ENCODE measurements around the gene SND1.

SND1 gene

GRCh38 chr7:128025380-128025779 lies 373.4 kb downstream of the SND1 start:
- DNase-seq (ENCODE audit: low spot score), result no peak

- DNase-seq (ENCODE audit: low spot score), result no peak
Measured at GRCh38 chr7:128025819-128026218, 373.8 kb downstream of the SND1 start.

DNA sequence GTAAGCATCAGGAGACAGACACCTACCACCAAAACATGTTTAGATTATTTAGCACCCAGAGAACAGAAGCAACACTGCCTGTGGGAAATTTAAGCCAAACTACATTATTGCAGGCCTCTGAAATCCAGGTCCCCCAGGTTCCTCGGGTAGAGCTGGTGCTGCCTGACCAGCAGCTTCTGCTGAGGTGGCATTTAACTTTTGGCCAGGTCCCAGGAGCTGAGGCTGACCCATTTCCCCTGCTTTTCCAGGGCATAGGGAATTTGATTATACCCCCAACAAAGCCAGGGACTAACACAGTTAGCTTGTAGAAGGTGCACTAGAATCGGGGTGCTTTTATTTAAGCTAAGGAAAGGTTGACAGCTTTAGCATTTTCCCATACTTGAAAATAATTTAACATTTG lies 374.6 kb downstream of the SND1 start:
- no peak for DNase-seq (ENCODE audit: low spot score)

DNA sequence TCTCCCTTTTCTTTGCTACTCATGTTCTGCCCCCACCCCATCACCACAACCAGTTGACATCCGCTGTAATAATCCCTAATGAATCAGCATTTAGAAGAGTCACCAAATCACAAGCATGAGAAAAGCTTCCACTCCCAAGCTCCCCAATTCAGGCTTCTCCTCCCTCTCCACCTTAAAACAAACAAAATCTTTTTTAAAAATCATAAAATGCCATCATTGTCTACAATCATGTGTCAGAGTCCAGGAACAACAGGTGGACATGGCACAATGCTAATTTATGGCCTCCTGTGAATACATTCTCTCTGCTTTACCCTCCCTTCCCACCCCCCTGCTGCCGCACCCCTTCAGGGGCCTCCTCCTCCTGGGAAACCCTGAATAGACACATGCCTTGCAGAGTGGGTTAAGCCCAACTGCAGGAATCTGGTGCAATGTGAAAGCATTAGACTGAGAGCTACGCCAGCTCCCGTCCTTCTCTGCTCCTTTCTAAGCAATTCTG lies 375.5 kb downstream of the SND1 start:
- no peak for DNase-seq (ENCODE audit: low spot score)

- DNase-seq (ENCODE audit: low spot score), result no peak
Measured at GRCh38 chr7:128029405-128029995, 377.5 kb downstream of the SND1 start.

DNA sequence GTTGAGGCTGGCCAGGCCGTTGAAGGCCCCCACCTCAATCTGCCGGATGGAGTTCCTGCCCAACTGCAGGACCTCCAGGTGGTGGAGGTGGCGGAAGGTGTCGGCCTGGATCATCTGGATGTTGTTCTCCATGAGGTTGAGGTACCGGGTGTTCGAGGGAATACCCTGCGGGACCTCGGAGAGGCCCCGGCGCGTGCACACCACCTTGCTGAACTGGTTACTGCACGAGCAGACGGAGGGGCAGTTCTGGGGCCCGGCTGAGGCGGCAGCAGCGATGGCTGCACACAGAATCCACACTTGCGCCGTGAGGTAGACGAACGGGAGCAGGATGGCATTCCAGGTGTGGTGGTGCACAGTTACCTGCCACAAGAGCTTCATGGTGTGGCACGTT lies 378.3 kb downstream of the SND1 start:
- DNase-seq (ENCODE audit: low spot score), result no peak

DNA sequence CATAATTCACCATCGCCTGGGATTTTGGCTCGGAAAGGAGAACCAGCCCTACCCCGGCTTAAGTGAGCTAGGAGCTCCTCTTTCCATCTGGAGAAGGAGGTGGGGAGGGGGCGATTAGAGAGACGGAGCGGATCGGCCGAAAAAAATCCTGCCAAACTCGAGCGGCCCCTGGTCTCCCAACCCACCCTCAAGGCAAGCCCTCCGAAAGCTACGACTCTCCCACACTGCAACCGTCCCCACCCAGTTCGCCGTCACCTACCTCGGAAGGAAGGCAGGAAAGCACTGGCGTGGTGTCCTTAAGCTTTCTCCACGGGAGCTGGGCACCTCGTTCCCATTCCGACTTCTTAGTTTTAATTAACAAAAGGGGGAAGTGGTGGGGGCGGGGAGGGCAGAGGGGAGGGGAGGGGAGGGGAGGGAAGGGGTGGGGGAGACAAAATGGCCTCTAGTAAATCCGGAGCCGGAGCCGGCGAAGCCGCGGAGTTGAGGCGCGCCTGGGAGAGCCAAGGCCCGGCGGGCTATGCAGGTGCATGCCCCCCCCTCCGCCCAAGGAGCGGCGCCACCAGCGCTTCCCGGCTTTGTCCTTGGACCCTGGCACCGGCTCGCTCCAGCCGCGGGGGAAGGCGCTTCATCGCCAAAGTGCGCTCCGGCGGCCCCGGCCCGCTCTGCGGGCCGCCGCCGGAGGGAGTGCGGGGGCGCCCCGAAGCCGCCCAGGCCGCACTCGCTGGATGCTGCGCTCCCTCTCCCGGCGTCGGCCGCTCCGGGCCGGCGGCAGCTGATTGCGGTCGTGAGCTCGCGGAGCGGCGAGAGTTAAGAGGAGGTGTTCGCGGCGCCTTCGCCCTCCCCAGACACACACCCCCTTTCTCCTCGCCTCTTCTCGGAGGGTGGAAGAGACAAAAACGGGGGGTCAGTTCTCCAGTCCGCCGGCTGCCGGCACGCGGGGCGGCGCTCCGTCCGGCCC lies 378.9 kb downstream of the SND1 start, which contains the start of gene LRRC4:
Gene LRRC4 (minus strand): TSS at position 784 of the 958 bp plus-strand sequence. CDS start 797 bp downstream, outside the sequence.
- DNase-seq (ENCODE audit: low spot score), result peak; percentile 24

- peak; percentile 74 for DNase-seq (ENCODE audit: low spot score)
Measured at GRCh38 chr7:128031901-128032604, 380.1 kb downstream of the SND1 start.

DNA sequence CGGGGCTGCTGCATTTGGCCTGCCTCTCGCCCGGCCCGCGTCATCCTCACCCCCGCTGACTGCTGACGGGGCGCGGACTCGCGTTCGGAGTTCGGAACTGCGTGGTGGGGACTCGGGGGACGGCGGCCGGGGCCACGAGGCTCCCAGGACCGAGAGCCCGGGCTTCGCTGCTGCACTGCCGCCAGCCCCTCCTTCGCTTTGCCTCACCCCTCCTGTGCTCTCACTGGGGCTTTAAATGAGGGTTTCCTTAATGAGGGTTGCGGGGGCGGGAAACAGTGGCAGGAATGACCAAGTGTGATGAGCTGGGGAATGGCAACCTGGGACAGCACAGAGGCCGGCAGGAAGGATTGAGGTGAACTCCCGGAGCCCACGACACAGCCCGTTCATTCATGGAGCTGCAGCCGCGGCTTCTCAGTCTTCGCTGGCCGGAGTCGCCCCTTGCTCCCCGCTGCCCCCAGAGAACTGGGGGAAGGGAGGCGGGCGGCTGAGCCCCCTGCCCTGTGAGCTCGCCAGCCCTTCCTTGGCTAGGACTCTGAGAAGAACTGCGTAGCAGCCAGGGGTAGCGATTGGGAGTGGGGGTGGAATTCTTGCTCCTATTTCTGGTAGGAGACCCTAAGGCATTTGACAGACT lies 380.7 kb downstream of the SND1 start:
- no peak for DNase-seq (ENCODE audit: low spot score)

DNA sequence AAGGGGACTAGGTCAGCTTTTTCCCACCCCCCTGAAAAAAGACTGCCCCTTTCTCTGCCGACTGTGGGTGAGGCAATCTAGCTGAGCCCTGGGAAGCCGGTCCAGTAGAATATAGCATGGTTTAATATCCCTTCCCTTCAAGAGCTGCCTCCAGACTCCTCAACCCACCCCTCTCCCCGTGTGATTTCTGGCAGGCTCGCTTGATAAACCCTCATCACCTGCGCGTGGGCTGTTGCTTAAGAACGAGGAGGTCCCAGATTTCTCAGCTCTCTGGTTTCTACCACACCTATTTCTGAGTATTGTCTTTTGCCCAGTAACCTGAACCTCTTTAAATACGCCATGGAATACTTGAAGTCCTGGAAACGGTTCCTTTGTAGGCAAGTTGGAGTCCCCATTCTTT lies 381.3 kb downstream of the SND1 start:
- DNase-seq (ENCODE audit: low spot score), result no peak

DNA sequence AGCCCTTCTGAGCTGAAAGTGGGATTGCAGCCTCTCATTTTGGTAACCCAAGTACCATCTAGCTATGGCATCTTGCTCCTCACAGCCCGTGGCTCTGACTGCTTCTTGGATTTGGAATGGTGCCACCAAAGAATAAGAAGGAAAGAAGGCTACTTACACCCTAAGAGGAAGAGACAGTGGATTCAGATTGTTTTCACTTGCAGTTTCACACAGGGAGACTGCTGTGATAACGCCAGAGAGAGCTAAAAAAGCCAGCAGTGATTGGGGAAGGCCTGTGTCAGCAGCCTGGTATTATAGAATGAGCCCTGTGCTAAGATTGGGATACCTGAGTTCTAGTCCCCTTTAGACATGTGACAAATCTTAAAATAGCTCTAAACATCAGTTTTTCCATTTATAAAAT lies 382.8 kb downstream of the SND1 start:
- DNase-seq (ENCODE audit: low spot score), result no peak

- no peak for DNase-seq (ENCODE audit: low spot score)
Measured at GRCh38 chr7:128035712-128036111, 383.7 kb downstream of the SND1 start.

- no peak for DNase-seq (ENCODE audit: low spot score)
Measured at GRCh38 chr7:128036226-128036940, 384.4 kb downstream of the SND1 start.

DNA sequence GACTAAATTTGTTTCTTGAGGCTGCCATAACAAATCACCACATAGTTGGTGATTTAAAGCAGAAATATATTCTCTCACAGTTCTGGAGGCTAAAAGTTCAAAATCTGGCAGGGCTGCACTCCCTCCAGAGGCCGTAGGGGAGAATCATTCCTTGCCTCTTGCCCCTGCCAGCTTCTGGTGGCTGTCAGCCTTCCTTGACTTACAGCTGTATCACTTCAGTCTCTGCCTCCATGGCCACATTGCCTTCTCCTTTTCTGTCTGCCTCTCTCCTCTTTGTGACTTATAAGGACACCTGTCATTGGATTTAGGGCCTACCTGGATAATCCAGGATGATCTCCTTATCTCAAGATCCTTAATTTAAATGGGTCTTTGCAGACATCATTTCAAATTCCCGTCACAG lies 385.1 kb downstream of the SND1 start:
- DNase-seq (ENCODE audit: low spot score), result no peak

GRCh38 chr7:128037880-128038619 lies 386.1 kb downstream of the SND1 start:
- DNase-seq (ENCODE audit: low spot score), result no peak

GRCh38 chr7:128039544-128039953 lies 387.6 kb downstream of the SND1 start:
- no peak for DNase-seq (ENCODE audit: low spot score)

GRCh38 chr7:128040205-128040604 lies 388.2 kb downstream of the SND1 start:
- DNase-seq (ENCODE audit: low spot score), result no peak

GRCh38 chr7:128041203-128041602 lies 389.2 kb downstream of the SND1 start:
- DNase-seq (ENCODE audit: low spot score), result no peak

DNA sequence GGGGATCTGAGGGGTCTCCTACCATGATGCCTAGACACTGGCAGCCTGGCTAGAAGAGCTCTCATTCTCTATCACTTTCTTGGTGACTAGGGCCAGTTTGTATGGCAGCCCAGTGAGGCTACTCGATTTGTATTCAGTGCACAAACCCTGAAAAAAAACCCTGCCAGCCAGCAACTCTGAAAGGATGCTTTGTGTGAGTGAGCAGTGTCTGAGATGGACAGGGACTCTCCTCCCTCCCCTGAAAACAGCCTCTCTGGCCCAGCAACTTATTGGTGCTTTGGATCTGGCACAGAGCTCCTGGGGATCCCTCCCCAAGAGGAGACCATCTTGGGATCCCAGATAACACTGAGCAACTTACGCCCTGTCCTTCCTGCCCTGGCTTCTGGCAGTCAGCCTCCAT lies 390.0 kb downstream of the SND1 start:
- DNase-seq (ENCODE audit: low spot score), result no peak

DNA sequence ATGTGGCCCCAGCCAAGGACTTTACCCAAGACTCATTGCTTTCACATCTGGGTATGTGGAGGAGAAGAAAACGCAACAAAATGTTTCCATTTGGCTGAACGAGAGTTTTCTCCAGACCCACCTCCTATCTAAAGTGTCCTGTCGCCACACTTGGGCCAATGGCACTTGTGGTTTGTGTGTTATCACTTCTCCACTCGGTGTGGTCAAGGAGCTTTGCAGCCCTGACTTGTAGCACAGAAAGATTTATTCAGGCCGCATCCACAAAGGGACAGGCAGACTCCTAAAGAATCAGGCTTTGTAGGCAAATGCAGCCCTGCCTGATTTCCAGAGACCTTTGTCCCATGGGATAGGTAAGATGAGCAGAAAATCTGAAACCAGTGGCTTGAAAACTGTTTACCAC lies 392.1 kb downstream of the SND1 start:
- DNase-seq (ENCODE audit: low spot score), result no peak

DNA sequence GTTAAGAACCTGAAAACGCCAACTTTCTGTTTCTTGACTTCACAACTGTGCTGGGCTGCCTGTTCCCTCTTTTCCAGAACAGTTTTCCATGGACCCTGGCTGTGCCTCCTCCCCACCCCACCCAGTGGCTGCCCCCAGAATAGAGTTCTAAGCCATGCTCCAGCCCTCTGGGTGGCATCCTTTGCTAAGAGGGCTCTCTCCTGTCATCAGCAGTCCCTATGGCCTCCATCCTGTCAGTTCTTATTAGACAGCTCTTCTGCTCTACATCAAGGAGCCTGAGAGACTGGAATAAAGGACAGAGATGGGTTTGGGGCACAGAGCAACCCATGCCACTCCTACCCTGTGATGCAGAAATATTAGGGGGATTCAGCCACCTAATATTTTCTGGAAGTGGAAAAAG lies 393.2 kb downstream of the SND1 start:
- no peak for DNase-seq (ENCODE audit: low spot score)
